ENCODE measurements around the gene TTC33.
A peak's percentile ranks its signal among the peaks of the same experiment; 100 is the strongest.

Gene TTC33

GRCh38 chr5:40560474-40561110 is 195.2 kb downstream of the TTC33 start:
- DNase-seq, result peak in 1 of 2 donors; percentile 5

DNA sequence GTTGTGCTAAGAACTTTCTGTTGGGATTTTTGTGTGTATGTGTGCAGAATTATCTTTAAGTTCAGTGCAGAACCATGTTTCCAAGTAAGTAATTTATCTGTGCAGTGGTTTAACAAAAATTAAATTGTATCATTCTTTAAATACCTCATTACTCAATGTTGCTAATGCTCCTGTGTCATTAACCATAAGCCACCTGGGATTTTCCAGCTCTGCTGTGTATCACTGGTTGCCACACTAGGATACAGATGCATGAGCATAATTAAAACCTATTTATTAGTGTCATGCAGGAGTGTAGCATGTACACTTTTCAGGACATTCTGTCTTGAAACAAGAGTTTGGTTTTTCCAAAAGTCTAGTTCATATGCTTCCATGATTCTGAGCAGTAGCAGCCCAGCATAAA is 196.5 kb downstream of the TTC33 start:
- DNase-seq, result no peak

DNA sequence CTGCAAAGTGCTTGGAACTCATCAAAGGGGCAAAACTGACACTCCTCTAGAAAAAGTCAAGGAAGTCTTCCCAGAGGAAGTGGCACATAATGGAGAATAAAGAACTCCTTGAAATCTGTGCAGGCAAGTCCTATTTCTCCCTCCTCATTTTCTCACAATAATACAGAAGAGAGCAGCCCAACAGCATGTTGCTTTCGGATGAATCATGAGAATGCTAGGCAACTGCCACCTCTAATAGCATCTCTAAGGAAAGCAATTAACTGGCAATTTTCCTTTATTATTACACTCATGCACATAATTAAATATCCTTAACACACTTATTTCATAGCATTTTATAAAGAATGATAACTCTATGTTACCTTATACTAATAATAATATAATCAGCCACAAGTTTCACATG is 198.3 kb downstream of the TTC33 start:
- DNase-seq, result no peak

DNA sequence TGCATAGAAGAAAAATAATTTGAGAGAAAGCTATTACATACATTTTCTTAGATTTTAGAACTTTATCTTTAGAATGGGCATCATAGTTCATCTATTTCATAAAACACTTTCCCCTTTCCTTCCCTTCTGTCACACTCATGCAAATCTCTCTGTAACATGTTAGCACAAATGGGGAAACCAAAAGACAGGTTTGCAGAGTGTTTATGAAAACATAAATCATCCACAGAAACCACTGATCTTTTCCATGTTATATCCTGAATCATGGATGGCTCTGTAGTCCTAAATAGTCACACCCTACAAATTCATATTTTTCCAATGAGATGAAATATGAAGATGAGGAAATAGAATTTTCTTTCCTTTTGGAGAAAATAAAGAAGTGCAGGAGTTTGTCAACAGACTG is 198.9 kb downstream of the TTC33 start:
- no peak for DNase-seq

DNA sequence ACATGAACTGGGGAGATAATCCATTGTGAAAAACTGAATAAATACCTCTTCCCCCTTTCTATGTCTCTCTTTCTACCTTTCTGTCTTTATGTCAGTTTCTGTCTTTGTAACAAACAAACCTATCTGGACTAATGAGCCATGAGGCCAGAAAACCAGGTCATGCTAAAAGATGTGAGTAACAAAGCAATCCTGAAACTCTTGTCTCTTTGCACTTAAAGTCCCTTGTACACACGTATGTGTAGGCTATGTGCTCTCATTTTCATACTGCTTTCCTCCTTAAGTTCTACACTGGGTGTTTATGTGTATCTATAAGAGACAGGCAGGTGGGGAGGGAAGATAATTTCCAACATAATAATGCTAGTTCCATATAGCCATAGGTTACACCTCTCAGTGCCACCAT is 199.9 kb downstream of the TTC33 start:
- no peak for DNase-seq

DNA sequence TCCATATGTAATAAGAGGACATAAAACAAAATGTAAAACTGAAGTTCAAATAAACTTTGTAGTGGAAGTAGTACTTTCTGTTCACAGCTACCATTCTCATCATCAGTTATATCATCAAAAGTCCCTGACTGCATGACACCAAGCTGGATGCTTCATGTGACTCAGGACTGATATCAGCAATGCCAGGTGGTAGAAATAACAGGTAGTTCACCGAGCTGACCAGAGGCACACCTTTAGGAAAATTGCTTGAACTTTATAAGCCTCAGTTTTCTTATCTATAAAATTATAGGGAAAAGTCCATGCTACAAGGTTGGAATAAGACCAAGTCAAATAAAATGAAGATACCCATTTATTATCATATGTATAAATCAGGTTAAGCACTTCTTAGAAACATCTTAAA is 200.9 kb downstream of the TTC33 start:
- no peak for DNase-seq

DNA sequence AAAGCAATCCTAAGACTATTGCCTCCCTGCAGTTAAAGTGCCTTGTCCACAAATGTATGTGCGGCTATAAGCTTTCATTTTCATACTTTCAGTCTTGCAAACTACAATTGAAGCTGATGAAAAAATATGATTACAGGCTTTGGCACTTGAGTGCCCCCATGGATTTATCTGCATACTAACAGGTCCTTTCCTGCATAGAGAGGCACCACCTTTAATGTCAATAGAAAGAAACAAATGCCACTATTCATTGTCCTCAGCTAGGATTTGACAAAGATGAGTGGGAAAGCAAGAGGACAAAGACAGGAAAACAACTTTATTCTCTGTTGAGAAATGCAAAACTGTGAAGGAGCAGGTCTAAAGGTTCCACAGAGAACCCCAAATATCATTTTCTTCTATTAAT is 201.7 kb downstream of the TTC33 start:
- DNase-seq, result no peak

DNA sequence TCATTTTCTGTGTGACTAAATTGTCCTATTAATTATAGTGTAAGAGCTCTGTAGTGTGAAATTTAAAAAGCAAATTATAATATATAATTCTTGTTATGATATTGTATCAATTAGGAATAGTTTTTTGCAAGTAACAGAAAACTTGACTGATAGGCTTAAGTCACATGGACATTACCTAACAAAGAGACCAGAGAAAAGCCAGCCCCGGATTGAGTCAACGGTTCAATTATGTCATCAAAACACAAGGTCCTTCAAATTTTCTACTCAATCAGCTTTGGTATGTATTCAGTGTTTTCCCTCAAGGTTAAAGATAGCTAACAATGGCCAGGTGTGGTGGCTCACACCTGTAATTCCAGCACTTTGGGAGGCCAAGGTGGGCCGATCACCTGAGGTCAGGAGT is 202.8 kb downstream of the TTC33 start:
- no peak for DNase-seq

- no peak for DNase-seq
Observed at GRCh38 chr5:40551496-40552491, 204.0 kb downstream of the TTC33 start.

DNA sequence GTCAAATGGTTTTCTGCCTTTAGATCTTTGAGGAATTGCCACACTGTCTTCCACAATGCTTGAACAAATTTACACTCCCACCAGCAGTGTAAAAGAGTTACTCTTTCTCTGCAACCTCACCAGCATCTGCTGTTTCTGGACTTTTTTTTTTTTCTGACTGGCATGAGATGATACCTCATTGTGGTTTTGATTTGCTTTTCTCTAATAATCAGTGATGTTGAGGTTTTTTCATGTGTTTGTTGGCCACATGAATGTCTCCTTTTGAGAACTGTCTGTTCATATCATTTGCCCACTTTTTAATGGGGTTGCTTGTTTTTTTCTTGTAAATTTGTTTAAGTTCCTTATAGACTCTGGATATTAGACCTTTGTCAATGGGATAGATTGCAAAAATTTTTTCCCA is 205.3 kb downstream of the TTC33 start:
- no peak for DNase-seq

GRCh38 chr5:40549616-40550015 is 206.1 kb downstream of the TTC33 start:
- DNase-seq, result no peak

DNA sequence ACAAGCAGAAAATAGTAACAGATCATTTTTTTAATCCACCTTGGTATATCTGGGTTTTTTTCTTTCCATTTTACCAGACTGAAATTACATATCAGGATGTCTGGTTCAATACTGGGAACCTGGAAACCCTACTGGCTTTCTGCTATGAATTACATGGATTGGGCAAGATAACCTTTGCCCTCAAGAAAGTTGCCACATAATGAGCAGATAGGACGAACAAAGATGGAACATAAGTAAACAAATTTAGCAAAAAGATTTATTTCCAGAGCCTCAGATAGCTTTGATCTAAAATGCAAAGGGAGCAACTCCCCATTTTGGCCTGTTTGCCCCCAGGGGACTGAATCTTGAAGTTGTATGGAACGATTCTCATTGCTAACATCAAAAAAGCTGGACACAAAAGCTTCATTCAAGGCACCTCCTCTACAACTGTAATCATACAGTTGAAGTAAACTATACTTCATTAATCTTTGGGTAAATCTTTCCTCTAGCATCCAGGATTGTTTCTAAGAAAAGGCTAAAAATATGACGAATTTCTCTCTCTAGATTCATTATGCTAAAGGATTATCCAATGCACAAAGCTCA is 207.7 kb downstream of the TTC33 start:
- no peak for DNase-seq

GRCh38 chr5:40547557-40547956 is 208.2 kb downstream of the TTC33 start:
- DNase-seq, result no peak

DNA sequence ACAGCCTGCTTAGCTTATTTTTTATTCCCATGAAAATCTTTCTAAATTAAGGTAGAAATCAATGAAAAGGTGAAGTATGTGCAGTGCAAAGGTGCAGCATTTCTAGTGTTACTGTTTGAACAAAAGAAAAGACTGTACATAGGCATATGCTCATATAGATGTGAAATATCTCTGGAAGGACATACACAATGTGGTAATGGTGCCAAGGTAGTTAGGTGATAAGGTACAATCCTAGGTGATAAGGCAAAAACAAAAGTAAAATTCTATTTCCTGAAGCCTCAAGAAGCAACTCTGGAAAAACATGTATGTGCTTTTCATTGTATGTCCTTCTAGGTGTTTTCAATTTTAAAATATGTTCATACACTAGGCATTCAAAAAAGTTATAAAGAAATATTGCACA is 215.5 kb downstream of the TTC33 start:
- no peak for DNase-seq

- DNase-seq, result no peak
Observed at GRCh38 chr5:40524677-40525076, 231.1 kb downstream of the TTC33 start.

- DNase-seq, result no peak
Observed at GRCh38 chr5:40521925-40522324, 233.8 kb downstream of the TTC33 start.

GRCh38 chr5:40521108-40521785 is 234.5 kb downstream of the TTC33 start:
- DNase-seq, result no peak

- no peak for DNase-seq
Observed at GRCh38 chr5:40518485-40518917, 237.3 kb downstream of the TTC33 start.

- DNase-seq, result no peak
Observed at GRCh38 chr5:40515476-40515875, 240.3 kb downstream of the TTC33 start.

DNA sequence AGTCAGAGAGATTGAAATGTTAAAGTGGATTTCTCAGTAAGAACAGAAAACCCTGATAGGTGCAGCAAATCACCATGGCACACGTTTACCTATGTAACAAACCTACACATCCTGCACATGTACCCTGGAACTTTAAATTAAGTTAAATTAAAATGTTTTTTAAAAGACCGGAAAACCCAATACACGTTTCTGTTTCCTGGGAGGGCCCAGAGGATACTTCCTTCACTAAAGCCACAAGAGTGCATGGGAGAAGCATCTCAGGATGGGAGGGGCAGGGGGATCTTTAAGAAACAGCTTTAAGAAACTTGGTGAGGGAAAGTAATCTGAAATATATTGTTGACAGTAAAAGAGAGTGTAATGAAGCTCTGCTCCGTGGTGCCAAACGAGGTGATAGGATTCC is 240.8 kb downstream of the TTC33 start:
- DNase-seq, result no peak

GRCh38 chr5:40511801-40512200 is 244.0 kb downstream of the TTC33 start:
- DNase-seq, result no peak

DNA sequence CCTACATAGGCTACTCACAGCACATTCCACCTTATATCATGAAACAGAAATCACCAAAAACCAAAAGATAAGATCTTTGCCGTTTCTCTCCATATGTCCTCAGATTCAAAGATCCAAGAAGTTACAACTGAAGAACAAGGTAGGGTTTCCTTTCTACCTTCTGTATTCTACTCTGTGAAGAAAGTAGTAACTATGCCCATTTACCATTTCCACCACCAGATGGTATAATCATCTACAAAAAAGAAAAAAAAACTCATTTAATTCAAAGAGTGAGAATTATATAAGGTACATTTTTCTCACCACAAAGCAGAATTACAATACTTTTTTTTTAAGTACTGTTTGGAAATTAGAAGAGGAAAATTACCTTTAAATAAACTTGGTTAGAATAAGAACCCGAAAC is 248.7 kb downstream of the TTC33 start:
- no peak for DNase-seq

GRCh38 chr5:40505031-40505430 is 250.7 kb downstream of the TTC33 start:
- DNase-seq, result no peak

All from activated CD4-positive, alpha-beta T cell treated with anti-CD3 and anti-CD28 coated beads for 4 hours (primary cell).